Panc1 (cell line): Measurements from ENCODE around the gene PPFIA1. TPM values are rescaled to one million over a fixed set of nuclear protein-coding genes. Genes with fewer than 3 reads are reported as not detected.

ENCODE experiments used
- ATAC-seq: fragments of 200-7000 bp; cut with Tn5 transposase; 2 replicates; pipeline ENCODE4 v1.9.1; 2020; ENCODE audit warnings: mild to moderate bottlenecking, moderate library complexity
- BruUV-seq: library from RNA; stranded (reverse); fragments of 400-500 nt; replicated peaks from 2 replicates; lab custom pipeline; 2021; lab: Mats Ljungman, UMichigan
- CTCF ChIA-PET: fragments of 300-600 bp; sonication (Branson Sonifier 250); formaldehyde crosslinking; loops from one replicate; lab custom pipeline; 2022; ENCODE audit warnings: antibody characterized with exemption; lab: Charles Lee
- POLR2A ChIA-PET: fragments of 300-600 bp; sonication (Branson Sonifier 250); formaldehyde crosslinking; loops from one replicate; lab custom pipeline; 2022; ENCODE audit warnings: antibody characterized with exemption; lab: Charles Lee
- DNase-seq: peaks from one replicate; pipeline ENCODE4 v3.0.0-alpha.2; 2010; ENCODE audit warnings: low read depth, low spot score
- H3K27ac ChIP-seq: 2 replicates; pipeline ENCODE4 v1.5.1; 2011; ENCODE audit warnings: mild to moderate bottlenecking, low read length, inconsistent platforms
- H3K27me3 ChIP-seq: fragments of 200-500 bp; sonication (Bioruptor generic); 2 replicates; pipeline ENCODE4 v1.6.0; 2014; ENCODE audit warnings: low read length, inconsistent platforms; ENCODE audit not compliant: control insufficient read depth, insufficient read depth
- H3K36me3 ChIP-seq: fragments of 200-500 bp; sonication (Bioruptor generic); 2 replicates; pipeline ENCODE4 v1.5.1; 2014; ENCODE audit warnings: inconsistent platforms, mild to moderate bottlenecking, low read length, moderate library complexity; ENCODE audit not compliant: control insufficient read depth, insufficient read depth
- H3K4me1 ChIP-seq: 2 replicates; pipeline ENCODE4 v1.5.1; 2011; ENCODE audit warnings: inconsistent platforms, mild to moderate bottlenecking, low read length, moderate library complexity; ENCODE audit not compliant: control insufficient read depth, insufficient read depth
- H3K4me3 ChIP-seq, 2 experiments: 2 replicates each; pipeline ENCODE4 v1.5.1; 2011 to 2012; ENCODE audit warnings: low read depth in 2 of 2, low read length in 2 of 2, mild to moderate bottlenecking in 2 of 2, inconsistent platforms in 1 of 2, moderate library complexity in 1 of 2
- H3K9me3 ChIP-seq: fragments of 200-500 bp; sonication (Bioruptor generic); 2 replicates; pipeline ENCODE4 v1.5.1; 2014; ENCODE audit warnings: low read depth, mild to moderate bottlenecking, inconsistent platforms, low read length, moderate library complexity; ENCODE audit not compliant: control insufficient read depth, insufficient read depth
- POLR2AphosphoS5 ChIP-seq: IDR thresholded peaks from 2 replicates; pipeline ENCODE4 v1.6.1; 2012; ENCODE audit warnings: mild to moderate bottlenecking, low read depth, low read length, moderate library complexity
- SIN3A ChIP-seq: IDR thresholded peaks from 2 replicates; pipeline ENCODE4 v1.6.1; 2012; ENCODE audit warnings: low read depth, mild to moderate bottlenecking, low read length, moderate library complexity, borderline replicate concordance; ENCODE audit not compliant: insufficient read depth
- TCF7L2 ChIP-seq: IDR thresholded peaks from 2 replicates; pipeline ENCODE4 v1.6.1; 2011; ENCODE audit warnings: mild to moderate bottlenecking, low read depth, low read length, inconsistent platforms
- in situ Hi-C: cut with HindIII; loops from 2 replicates; pipeline ENCODE4 v1.10.0; 2016; ENCODE audit warnings: low sequenced_read_pairs, low pct_unique_long_range_greater_than_20kb
- intact Hi-C: fragments of 100-400 bp; cut with micrococcal nuclease; formaldehyde crosslinking; loops from one replicate; pipeline ENCODE4 v1.10.0; 2022; ENCODE audit not compliant: unreplicated experiment
- total RNA-seq: library from RNA; stranded (reverse); gene quantifications from one replicate; pipeline ENCODE4 v1.2.1, GENCODE V29; 2021; ENCODE audit not compliant: unreplicated experiment
- TF ChIP-seq, protein P1 (sequence below): fragments of 450-650 bp; IDR thresholded peaks from 2 replicates; pipeline ENCODE4 v1.5.1; 2017; ENCODE audit warnings: mild to moderate bottlenecking
- TF ChIP-seq, protein P2 (sequence below), 2 experiments: IDR thresholded peaks; 2 replicates each; pipeline ENCODE4 v1.6.1; 2011 to 2012; ENCODE audit warnings: low read depth in 2 of 2, control low read depth in 1 of 2, low read length in 1 of 2, mild to moderate bottlenecking in 1 of 2, moderate library complexity in 1 of 2; ENCODE audit not compliant: insufficient read depth in 1 of 2

The PPFIA1 gene
- total RNA-seq, 1 experiment from 2014 or later: 101 TPM

DNA sequence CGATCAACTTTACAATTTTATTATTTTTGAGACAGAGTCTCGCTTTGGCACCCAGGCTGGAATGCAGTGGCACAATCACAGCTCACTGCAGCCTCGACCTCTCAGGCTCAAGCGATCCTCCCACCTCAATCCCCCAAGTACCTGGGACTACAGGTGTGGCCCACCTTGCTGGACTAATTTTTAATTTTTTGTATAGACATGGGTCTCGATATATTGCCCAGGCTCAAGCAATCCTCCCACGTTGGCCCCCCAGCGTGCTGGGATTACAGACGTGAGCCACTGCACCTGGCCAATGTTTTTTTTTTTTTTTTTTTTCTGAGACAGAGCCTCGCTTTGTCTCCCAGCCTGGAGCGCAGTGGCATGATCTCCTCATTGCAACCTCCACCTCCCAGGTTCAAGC, 2.0 kb upstream of the PPFIA1 start:
- in situ Hi-C loops: no loop called here
- CTCF ChIA-PET: no interaction called here
- POLR2A ChIA-PET: no interaction called here

DNA sequence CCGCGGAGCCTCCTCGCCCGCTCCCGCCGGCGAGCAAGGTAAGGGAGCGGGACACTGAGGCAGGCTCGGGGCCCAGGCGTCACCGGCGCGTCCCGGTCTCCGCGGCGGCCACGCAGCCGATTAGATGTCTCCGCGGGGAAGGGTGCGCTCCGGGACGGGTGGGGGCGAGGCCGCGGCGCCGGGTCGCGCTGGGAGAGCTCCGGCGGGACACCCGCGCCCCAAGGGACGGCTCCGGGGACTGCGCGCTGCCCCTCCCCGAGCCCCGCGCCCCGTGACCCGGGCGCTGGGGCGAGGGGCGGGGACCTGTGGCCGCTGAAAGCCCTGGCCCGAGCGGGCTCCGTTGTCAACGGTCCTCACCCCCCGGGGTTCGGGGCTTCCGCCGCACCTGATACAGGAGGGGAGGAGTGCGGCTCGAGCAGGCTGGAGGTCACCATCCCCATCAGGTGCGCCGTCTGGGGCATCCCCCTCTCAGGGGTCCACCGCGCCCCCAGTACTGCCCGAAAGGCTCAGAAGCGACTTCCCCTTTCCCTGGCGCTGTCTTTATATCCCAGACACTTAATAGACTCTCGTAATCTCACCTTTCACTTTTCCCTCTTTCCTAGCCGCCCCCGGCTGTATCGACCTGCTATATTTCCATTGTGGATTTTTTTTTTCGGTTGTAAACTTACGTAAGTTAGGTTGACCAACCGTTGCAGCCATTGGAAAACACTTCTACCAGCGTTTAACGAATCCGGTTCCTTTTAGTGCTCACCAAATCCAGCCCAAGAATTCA, 573 bp downstream of the PPFIA1 start:
- in situ Hi-C loops: no loop called here
- no peaks in the 10 kb centered on the region for H3K9me3 ChIP-seq
- TF ChIP-seq, protein P1, sequence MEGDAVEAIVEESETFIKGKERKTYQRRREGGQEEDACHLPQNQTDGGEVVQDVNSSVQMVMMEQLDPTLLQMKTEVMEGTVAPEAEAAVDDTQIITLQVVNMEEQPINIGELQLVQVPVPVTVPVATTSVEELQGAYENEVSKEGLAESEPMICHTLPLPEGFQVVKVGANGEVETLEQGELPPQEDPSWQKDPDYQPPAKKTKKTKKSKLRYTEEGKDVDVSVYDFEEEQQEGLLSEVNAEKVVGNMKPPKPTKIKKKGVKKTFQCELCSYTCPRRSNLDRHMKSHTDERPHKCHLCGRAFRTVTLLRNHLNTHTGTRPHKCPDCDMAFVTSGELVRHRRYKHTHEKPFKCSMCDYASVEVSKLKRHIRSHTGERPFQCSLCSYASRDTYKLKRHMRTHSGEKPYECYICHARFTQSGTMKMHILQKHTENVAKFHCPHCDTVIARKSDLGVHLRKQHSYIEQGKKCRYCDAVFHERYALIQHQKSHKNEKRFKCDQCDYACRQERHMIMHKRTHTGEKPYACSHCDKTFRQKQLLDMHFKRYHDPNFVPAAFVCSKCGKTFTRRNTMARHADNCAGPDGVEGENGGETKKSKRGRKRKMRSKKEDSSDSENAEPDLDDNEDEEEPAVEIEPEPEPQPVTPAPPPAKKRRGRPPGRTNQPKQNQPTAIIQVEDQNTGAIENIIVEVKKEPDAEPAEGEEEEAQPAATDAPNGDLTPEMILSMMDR: no peak
- TF ChIP-seq SIN3A: no peak; the same call in 1 of the 2 replicates
- TF ChIP-seq TCF7L2: no peak
- no peak for TF ChIP-seq POLR2AphosphoS5
- TF ChIP-seq, protein P2, sequence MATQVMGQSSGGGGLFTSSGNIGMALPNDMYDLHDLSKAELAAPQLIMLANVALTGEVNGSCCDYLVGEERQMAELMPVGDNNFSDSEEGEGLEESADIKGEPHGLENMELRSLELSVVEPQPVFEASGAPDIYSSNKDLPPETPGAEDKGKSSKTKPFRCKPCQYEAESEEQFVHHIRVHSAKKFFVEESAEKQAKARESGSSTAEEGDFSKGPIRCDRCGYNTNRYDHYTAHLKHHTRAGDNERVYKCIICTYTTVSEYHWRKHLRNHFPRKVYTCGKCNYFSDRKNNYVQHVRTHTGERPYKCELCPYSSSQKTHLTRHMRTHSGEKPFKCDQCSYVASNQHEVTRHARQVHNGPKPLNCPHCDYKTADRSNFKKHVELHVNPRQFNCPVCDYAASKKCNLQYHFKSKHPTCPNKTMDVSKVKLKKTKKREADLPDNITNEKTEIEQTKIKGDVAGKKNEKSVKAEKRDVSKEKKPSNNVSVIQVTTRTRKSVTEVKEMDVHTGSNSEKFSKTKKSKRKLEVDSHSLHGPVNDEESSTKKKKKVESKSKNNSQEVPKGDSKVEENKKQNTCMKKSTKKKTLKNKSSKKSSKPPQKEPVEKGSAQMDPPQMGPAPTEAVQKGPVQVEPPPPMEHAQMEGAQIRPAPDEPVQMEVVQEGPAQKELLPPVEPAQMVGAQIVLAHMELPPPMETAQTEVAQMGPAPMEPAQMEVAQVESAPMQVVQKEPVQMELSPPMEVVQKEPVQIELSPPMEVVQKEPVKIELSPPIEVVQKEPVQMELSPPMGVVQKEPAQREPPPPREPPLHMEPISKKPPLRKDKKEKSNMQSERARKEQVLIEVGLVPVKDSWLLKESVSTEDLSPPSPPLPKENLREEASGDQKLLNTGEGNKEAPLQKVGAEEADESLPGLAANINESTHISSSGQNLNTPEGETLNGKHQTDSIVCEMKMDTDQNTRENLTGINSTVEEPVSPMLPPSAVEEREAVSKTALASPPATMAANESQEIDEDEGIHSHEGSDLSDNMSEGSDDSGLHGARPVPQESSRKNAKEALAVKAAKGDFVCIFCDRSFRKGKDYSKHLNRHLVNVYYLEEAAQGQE (IDR thresholded peaks at IDR 0.05; ENCODE audit: insufficient read depth in 1 of 2, low read depth in 2 of 2, low read length in 1 of 2): no peak
- peak; percentile 70 for ATAC-seq
- no peaks in the 10 kb centered on the region for H3K27me3 ChIP-seq
- peak overlapping the region; percentile 88 to 89 for H3K4me3 ChIP-seq
- peaks cover 20% of the 10 kb centered on the region for H3K36me3 ChIP-seq
- DNase-seq: no peak
- H3K4me1 ChIP-seq: peaks cover 14% of the 10 kb centered on the region
- no TSS peak for BruUV-seq
- ChIA-PET POLR2A (interaction anchor here (0.7 kb wide), 1 partner anchor 59 kb away, joined by 7 read pairs; no protein-coding TSS in a partner anchor), CTCF (no interaction called here)
- H3K27ac ChIP-seq: peak overlapping the region; percentile 81
- intact Hi-C loops: no loop called here

More for the DNA sequence above, 2.0 kb upstream of the PPFIA1 start:
- no peak overlapping the region for H3K4me3 ChIP-seq
- no peak for DNase-seq
- H3K4me1 ChIP-seq: peaks cover 14% of the 10 kb centered on the region
- TF ChIP-seq, protein P2 (IDR thresholded peaks at IDR 0.05; ENCODE audit: insufficient read depth in 1 of 2, low read depth in 2 of 2, low read length in 1 of 2): no peak
- TF ChIP-seq, protein P1: no peak
- no peak for TF ChIP-seq POLR2AphosphoS5
- H3K27me3 ChIP-seq: no peaks in the 10 kb centered on the region
- H3K27ac ChIP-seq: no peak overlapping the region
- ATAC-seq: no peak
- H3K9me3 ChIP-seq: no peaks in the 10 kb centered on the region
- H3K36me3 ChIP-seq: peaks cover 8% of the 10 kb centered on the region
- intact Hi-C loops: no loop called here
- BruUV-seq: no TSS peak
